Erythroblast (primary cell): Measurements from ENCODE around the gene VIPR2.

ENCODE experiments used
- GATA1 ChIP-seq: IDR thresholded peaks from 2 replicates; pipeline ENCODE4 v1.6.1; 2011; ENCODE audit warnings: low read depth, mild to moderate bottlenecking, control low read depth, low read length, moderate library complexity
- POLR2A ChIP-seq: IDR thresholded peaks from 2 replicates; pipeline ENCODE4 v1.6.1; 2011; ENCODE audit warnings: mild to moderate bottlenecking, low read length

DNA sequence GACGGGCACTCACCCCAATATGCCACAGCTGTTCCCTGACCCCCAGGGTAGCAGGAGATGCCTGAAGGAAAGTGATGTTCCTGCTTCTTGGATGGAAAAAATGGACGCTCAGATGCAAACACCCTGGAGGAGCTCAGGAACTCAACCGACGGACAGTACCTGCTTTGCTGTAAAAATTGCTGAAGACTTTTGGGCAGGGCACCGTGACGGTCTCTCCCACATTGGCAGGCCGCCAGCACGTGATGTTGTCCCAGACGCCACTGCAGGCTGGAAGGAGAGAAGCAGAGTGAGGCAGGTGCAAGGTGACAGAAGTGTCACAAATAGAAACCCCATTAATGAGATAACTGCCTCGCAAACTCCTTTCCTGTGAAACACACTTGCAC is 35.0 kb downstream of the VIPR2 start:
- TF ChIP-seq POLR2A (no peak), GATA1 (no peak)
